ENCODE measurements around the gene ANKRD23. TPM values are rescaled to one million over a fixed set of nuclear protein-coding genes. Genes with fewer than 3 reads are reported as not detected.
A peak's percentile ranks its signal among the peaks of the same experiment; 100 is the strongest.

ANKRD23 gene
- total RNA-seq, 1 experiment from 2014 or later: 8.9 TPM

DNA sequence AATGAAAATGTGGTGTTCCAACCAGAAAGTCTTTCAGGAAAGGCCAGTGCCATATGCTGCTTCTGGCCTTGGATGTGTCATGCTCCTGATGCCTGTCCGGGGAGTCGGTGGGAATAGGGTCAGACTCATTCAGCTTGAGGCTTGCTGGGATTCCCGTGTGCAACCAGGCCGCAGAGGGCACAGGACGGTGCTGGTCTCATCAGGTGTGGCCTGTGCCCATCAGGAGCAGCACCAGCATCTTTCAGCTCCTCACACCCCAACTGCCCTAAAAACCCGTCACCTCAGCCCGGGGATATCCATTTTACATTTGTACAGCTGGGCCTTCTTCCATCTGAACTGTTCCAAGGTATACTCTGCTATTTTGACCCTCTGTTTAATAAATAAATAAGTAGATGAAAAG lies 41.1 kb downstream of the ANKRD23 start:
- no peak overlapping the region for H2AFZ ChIP-seq
- ChIA-PET CTCF (interaction anchor here (0.6 kb wide), 1 partner anchor 39 kb away, joined by 3 read pairs; no protein-coding TSS in a partner anchor), POLR2A (ENCODE audit: unreplicated experiment) (interaction anchor here (0.6 kb wide), 1 partner anchor 20 kb away, joined by 3 read pairs; no protein-coding TSS in a partner anchor)
- DNase-seq: no peak
- H3K79me2 ChIP-seq (ENCODE audit: low read depth): no peaks in the 10 kb centered on the region
- peaks cover 14% of the 10 kb centered on the region for H3F3A ChIP-seq (ENCODE audit: insufficient read depth, low read depth)
- H4K20me1 ChIP-seq (ENCODE audit: insufficient read depth): no peaks in the 10 kb centered on the region
- no peak overlapping the region for H3K4me2 ChIP-seq
- no peaks in the 10 kb centered on the region for H3K9me2 ChIP-seq (ENCODE audit: insufficient read depth)
- BruUV-seq (replicated peaks): no TSS peak
- H3K4me3 ChIP-seq: no peak overlapping the region
- no peaks in the 10 kb centered on the region for H3K27me3 ChIP-seq (ENCODE audit: insufficient read depth, low read depth)
- intact Hi-C loops (cut with micrococcal nuclease; ENCODE audit: unreplicated experiment): loop anchor here (5.0 kb wide), 2 partner anchors 185 to 200 kb away; no protein-coding TSS in a partner anchor
- H3K27ac ChIP-seq: no peak overlapping the region
- H3K36me3 ChIP-seq (ENCODE audit: low read depth): no peaks in the 10 kb centered on the region
- H3K9me3 ChIP-seq (ENCODE audit: insufficient read depth, low read depth): no peaks in the 10 kb centered on the region
- H3K4me1 ChIP-seq (replicated peaks; ENCODE audit: insufficient read depth): no peaks in the 10 kb centered on the region
- TF ChIP-seq, protein P1, sequence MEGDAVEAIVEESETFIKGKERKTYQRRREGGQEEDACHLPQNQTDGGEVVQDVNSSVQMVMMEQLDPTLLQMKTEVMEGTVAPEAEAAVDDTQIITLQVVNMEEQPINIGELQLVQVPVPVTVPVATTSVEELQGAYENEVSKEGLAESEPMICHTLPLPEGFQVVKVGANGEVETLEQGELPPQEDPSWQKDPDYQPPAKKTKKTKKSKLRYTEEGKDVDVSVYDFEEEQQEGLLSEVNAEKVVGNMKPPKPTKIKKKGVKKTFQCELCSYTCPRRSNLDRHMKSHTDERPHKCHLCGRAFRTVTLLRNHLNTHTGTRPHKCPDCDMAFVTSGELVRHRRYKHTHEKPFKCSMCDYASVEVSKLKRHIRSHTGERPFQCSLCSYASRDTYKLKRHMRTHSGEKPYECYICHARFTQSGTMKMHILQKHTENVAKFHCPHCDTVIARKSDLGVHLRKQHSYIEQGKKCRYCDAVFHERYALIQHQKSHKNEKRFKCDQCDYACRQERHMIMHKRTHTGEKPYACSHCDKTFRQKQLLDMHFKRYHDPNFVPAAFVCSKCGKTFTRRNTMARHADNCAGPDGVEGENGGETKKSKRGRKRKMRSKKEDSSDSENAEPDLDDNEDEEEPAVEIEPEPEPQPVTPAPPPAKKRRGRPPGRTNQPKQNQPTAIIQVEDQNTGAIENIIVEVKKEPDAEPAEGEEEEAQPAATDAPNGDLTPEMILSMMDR (conservative IDR thresholded peaks at IDR 0.05): no peak
- no peak for TF ChIP-seq EZH2 (IDR thresholded peaks at IDR 0.05; ENCODE audit: low read depth)

DNA sequence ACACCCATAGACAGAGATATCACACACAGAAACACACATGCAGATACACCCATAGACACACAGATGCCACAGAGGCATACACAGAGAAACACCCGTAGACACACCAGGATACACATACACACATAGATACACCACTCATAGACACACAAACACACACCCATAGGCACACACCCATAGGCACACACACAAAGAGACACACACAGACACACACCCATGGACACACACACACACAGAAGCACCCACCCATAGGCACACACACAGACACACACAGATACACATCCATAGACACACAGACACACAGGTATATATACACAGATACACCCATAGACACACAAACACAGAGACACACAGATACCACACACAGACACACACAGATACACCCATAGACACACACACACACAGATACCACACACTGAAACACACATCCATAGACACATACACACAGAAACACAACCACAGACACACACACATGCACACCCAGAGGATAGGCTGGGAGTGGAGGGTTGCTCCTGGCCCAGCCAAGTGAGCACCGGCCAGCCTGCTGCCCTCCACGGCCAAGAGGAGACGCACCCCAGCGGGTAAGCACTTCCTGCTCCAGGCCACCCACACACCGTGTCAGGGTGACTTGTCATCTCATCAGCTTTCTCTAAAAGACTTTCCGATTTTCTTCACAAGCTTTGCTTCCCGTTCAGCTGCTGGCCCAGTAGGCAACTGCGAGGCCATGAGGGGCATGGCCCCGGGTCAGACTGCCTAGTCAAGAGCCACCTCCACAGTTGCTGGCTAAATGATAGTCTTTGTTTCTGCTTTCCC lies 41.8 kb downstream of the ANKRD23 start:
- no peak overlapping the region for H3K4me2 ChIP-seq
- no peak for DNase-seq
- H3K79me2 ChIP-seq (ENCODE audit: low read depth): no peaks in the 10 kb centered on the region
- H3K4me3 ChIP-seq: no peak overlapping the region
- ChIA-PET POLR2A (ENCODE audit: unreplicated experiment) (interaction anchor here (0.6 kb wide), 1 partner anchor 19 kb away, joined by 3 read pairs; no protein-coding TSS in a partner anchor), CTCF (interaction anchor here (0.6 kb wide), 2 partner anchors 38 to 268 kb away, joined by 3 read pairs; no protein-coding TSS in a partner anchor)
- no TSS peak for BruUV-seq (replicated peaks)
- H3K9me2 ChIP-seq (ENCODE audit: insufficient read depth): no peaks in the 10 kb centered on the region
- no peaks in the 10 kb centered on the region for H3K27me3 ChIP-seq (ENCODE audit: insufficient read depth, low read depth)
- H3K36me3 ChIP-seq (ENCODE audit: low read depth): no peaks in the 10 kb centered on the region
- TF ChIP-seq, protein P1 (conservative IDR thresholded peaks at IDR 0.05): no peak
- TF ChIP-seq EZH2 (IDR thresholded peaks at IDR 0.05; ENCODE audit: low read depth): no peak
- H3K4me1 ChIP-seq (replicated peaks; ENCODE audit: insufficient read depth): no peaks in the 10 kb centered on the region
- intact Hi-C loops (cut with micrococcal nuclease; ENCODE audit: unreplicated experiment): loop anchor here (1.0 to 5.0 kb wide), 7 partner anchors 39 to 252 kb away; partner anchors contain the start of gene LMAN2L
- no peak overlapping the region for H2AFZ ChIP-seq
- no peaks in the 10 kb centered on the region for H4K20me1 ChIP-seq (ENCODE audit: insufficient read depth)
- H3F3A ChIP-seq (ENCODE audit: insufficient read depth, low read depth): peaks cover 14% of the 10 kb centered on the region
- H3K9me3 ChIP-seq (ENCODE audit: insufficient read depth, low read depth): no peaks in the 10 kb centered on the region
- H3K27ac ChIP-seq: no peak overlapping the region

DNA sequence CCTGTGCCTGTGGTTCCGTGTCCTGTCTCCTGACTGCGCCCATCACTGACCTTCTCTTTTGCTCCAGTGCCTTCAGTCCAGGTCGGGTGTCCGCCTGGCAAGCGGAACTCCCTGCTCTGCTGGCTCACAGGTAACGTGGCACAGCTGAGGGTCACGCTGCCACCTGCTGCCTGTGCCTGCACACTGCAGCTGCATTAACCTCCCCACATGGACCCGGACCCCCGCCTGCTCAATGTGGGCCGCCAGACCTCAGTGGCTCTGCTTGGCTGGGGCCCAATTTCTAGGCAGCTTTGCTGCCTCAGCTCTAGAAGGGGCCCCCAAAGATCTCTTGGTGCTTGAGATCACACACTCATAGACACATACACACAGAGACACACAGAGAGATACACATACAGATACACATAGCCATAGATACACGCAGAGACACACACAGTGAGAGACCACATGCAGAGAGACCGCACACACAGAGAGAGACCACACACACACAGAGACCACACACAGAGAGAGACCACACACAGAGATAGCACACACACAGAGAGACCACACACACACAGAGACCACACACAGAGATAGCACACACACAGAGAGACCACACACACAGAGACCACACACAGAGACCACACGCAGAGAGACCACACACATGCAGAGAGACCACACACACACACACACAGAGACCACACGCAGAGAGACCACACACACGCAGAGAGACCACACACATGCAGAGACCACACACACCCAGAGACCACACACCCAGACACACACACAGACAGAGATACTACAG lies 42.6 kb downstream of the ANKRD23 start:
- no peak overlapping the region for H3K27ac ChIP-seq
- H2AFZ ChIP-seq: no peak overlapping the region
- H3K9me2 ChIP-seq (ENCODE audit: insufficient read depth): no peaks in the 10 kb centered on the region
- no peaks in the 10 kb centered on the region for H3K36me3 ChIP-seq (ENCODE audit: low read depth)
- DNase-seq: peak; percentile 65 to 80
- POLR2A ChIA-PET (ENCODE audit: unreplicated experiment): no interaction called here
- no TSS peak for BruUV-seq (replicated peaks)
- H3K27me3 ChIP-seq (ENCODE audit: insufficient read depth, low read depth): no peaks in the 10 kb centered on the region
- TF ChIP-seq EZH2 (IDR thresholded peaks at IDR 0.05; ENCODE audit: low read depth): no peak
- TF ChIP-seq, protein P1 (conservative IDR thresholded peaks at IDR 0.05): peak; percentile 97
- peaks cover 14% of the 10 kb centered on the region for H3F3A ChIP-seq (ENCODE audit: insufficient read depth, low read depth)
- CTCF ChIA-PET: interaction anchor here (0.6 kb wide), 1 partner anchor 267 kb away, joined by 3 read pairs; no protein-coding TSS in a partner anchor
- no peak overlapping the region for H3K4me2 ChIP-seq
- no peaks in the 10 kb centered on the region for H4K20me1 ChIP-seq (ENCODE audit: insufficient read depth)
- intact Hi-C loops (cut with micrococcal nuclease; ENCODE audit: unreplicated experiment): loop anchor here (1.0 to 5.0 kb wide), 7 partner anchors 38 to 251 kb away; partner anchors contain the start of gene LMAN2L
- no peaks in the 10 kb centered on the region for H3K4me1 ChIP-seq (replicated peaks; ENCODE audit: insufficient read depth)
- H3K4me3 ChIP-seq: no peak overlapping the region
- H3K9me3 ChIP-seq (ENCODE audit: insufficient read depth, low read depth): no peaks in the 10 kb centered on the region
- no peaks in the 10 kb centered on the region for H3K79me2 ChIP-seq (ENCODE audit: low read depth)
